ENCODE results near the gene FAM13C.

The FAM13C gene

DNA sequence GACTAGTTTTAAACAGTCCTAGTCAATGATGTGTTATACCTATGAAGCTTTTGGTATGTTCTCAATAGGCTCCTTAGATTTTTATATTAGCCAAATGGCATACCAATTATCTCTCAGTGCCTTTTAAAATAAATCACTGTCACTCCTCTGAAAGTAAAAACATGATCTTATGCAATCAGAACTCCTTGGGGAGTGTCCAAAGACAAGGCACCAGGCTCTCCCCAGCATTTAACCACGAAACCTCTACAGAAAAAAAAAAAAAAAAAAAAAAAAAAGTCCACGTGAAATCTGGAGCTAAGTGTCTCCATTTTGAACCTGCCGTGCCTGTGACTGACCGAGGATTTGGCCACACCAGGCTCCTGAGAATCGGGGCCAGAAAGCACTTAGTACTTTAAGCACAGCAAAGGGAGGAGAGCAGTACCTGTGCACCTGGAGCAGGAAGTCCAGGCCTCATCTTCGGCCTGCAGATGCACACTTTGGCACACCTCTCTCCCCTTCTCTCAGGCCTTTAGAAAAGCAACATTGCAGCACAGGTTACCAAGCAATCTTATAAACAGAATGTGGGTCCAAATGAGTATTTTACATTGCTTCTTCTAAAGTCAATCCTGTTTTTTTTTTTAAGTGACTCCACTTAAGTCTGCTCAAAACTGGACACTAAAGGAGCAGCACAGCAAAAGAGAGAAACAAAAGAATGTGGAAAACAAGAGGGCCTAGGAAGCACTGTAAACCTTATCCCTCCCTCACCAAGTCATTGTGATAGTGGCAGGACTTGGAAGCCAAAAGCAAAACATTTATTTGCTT, 1.5 kb downstream of the FAM13C start:
- no peak for DNase-seq

GRCh38 chr10:59358576-59358975, 3.8 kb downstream of the FAM13C start:
- no peak for DNase-seq

- DNase-seq: no peak
These were observed 7.9 kb downstream of the FAM13C start for GRCh38 chr10:59354434-59354833.

GRCh38 chr10:59350558-59350957, 11.8 kb downstream of the FAM13C start:
- DNase-seq: no peak

DNA sequence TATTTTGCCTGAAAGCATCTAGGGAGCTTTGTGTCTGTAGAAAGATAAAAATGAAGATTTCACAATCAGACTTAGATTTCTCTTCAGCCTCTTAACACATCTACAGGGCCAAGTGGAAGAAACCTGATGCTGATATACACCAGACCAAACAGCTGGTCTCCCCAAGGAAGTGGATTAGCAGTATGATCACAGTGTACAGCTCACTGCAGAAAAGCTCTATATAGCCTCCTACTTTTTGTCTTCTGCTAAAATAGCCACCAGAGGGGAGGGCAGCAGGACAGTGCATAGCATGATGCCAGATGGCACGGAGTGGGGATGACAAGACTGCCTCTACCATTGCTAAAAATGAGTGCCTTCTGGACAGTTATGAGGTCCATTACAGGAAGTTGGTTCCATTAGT, 16.0 kb downstream of the FAM13C start:
- DNase-seq: no peak

- no peak for DNase-seq
These were observed 19.6 kb downstream of the FAM13C start for GRCh38 chr10:59342723-59343122.

- no peak for DNase-seq
These were observed 20.3 kb downstream of the FAM13C start for GRCh38 chr10:59342000-59342399.

DNA sequence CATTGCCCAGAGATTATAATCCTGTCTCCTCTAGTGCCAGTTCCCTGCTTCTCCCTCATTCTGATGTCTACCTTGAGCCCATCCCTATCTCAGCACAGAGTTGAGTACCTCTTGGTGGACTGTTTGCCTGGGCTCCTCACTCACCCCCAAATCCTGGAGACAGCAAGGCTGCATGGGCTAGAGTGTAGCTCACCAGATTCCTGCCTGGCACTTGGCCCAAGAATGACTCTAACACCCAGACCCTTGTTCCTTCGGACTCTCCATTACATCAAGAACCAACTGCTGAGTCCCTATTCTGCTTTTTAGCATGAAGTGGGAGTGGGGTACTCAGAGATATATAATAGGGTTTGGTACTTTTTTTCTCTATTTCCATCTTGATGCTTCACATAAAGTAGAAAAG, 22.1 kb downstream of the FAM13C start:
- no peak for DNase-seq

DNA sequence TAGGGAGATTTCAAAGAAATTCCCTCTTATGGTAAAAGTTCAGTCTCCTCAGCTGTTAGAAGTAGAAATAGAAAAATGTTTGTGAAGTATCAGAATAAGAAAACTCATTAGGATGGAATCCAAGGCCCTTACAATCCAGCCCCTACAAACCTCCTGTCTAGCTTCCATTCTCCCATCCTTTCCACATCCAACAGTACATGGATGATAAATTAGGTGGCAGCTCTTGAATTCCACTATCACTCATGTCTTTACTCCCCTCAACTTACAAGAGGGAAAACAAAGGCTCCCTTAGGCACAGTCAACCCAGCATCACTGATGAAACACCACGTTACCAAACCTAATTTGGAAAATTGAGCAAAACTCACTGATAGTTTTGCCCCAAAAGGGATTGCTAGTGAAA, 23.0 kb downstream of the FAM13C start:
- DNase-seq: no peak

DNA sequence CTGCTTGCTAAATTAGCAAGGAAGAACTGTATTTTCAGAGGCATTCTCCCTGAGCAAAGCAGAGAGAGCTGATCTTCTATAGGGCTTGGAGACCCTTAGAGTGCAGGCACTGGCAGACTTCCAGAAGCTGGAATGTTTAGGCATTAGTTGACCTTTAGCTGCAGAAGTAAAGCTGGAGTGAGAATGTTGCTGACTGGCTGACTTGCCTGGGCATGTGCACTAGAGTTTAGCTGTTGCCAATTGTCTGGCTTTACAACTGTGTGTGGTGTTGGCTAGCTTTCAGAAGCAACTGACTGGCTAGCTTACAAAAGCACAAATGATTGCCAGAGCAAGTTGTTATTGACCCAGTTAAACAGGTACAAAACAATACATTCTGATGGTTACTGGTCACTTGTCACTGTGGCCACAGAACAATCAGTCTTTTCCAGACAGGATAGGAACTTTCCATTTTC, 25.1 kb downstream of the FAM13C start:
- DNase-seq: no peak

DNA sequence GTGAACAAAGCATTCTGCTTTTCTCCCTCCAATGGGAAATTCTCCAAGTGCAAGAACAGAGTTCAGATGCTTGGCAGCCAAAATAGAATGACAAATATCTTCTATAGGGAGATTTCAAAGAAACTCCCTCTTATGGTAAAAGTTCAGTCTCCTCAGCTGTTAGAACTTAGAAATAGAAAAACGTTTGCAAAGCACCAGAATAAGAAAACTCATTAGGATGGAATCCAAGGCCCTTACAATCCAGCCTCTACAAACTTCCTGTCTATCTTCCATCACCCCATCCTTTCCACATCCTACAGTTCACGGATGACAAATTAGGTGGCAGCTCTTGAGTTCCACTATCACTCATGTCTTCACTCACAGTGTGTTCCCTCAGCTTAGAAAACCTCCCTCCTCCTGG, 25.7 kb downstream of the FAM13C start:
- no peak for DNase-seq

DNA sequence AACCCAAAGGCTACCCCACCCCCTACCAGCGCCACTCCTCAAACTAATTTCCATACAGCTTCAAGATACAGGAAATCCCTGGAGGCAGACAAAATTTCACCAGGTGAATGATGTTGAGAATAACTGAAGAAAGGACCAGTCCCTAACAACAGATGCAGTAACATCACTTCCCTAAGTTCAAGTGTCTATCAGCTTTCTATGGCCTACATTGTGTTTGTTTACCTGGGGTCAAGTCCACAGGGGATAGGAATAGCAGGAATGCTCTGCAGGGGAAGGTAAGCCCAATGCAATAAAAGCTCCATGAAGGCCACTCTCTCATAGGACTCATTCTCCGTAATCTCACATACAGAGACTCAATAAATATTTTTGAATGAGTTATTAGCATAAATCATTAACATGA, 26.9 kb downstream of the FAM13C start:
- DNase-seq: no peak

DNA sequence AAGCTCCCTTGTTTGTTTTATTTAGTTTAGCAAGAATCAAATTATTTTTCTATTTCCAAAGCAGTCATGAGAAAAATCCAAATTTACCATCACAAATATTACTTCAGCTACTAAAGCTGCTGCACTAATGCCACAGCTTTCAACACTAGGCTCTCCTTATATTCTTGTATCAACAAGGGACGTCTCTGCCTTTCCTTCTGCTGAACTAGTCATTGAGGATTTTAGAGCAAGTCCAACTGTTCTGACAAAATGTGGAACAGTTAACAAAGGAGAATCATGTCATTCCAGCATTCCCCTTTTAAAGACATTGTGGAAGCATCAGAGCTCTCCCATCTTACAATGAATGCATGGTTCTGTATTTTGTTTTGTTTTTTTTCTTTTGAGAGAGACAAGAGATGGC, 28.6 kb downstream of the FAM13C start:
- no peak for DNase-seq

DNA sequence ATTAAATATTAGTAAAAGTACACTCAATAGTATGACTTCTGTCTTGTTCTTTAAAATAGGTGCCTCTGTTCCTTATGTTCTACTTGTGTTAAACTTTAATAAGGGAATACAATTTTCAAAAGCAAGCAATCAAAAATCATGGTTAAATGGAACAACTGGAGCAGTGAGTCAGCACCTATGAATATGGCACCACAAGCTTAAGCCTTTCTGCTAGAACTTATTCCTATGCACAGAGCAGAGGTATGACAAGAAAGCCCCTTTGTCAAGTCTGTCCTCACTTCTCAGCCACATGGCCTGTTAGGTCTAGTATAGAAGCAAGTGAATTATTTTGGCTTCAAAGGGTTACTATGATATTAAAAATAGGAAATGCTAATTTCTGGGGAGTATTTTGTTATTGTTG, 29.8 kb downstream of the FAM13C start:
- no peak for DNase-seq

DNA sequence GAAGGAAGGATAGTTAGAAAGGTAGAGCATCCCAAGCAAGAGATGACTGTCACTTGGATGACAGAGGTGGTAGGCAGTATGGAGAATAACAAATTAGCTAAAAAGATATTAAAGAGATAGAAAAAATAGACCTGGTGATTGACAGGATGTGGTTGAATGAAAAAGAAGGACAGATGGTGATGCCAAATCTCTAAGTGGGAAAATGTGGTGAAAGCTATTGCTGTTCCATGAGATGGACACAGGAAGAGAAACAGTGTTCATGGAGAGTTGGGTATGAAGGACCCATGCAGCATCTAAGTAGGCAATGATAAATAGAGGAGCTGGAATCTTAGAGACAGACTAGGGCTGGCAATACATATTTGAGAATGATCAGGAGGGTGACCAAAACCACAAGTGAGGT, 30.7 kb downstream of the FAM13C start:
- no peak for DNase-seq

DNA sequence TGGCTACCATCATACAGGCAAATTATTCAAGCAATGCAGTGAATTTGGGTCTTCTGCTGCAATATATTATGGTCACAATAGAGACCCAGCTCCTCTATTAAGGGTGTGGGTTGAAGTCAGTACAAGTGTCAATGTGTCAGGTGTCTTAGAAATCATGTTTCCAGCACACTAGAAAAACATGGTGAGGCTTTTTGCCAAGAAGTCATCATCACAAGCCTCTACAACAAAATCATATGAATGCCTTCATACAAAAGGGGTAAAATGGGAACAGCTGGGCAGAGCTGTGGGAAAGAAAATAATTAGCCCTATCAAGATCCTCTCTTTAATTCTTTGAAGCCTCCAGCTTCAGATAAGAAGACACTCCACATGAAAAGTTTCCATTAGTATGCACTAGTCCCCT, 37.2 kb downstream of the FAM13C start:
- DNase-seq: no peak

- DNase-seq: no peak
These were observed 37.8 kb downstream of the FAM13C start for GRCh38 chr10:59324597-59324996.

DNA sequence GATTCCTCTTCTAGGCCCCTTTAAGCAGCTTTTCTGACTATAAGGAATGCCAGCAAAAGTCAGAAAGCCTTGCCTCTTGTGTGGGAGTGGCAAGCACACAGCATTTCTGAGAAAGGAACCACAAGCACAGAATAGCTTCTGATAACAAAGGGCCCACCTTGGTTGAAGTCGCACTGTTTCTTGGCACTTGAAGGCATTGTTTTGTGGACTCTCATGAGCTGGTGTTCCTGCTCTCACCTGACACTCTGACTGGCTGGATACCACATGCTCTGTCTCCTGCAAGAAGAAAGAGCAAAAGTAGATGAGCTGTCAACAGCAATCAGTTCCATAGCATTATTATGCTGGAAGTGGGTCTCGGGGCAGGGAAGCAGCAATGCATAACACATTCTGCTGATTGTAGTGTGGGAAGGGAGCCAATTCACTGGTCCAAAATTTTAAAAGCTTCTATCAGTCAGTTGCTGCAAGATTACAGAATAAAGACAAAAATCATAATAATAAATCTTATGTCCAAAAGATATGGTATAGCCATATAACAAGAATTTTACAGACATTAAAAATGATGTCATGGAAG, 38.4 kb downstream of the FAM13C start:
- DNase-seq: no peak

DNA sequence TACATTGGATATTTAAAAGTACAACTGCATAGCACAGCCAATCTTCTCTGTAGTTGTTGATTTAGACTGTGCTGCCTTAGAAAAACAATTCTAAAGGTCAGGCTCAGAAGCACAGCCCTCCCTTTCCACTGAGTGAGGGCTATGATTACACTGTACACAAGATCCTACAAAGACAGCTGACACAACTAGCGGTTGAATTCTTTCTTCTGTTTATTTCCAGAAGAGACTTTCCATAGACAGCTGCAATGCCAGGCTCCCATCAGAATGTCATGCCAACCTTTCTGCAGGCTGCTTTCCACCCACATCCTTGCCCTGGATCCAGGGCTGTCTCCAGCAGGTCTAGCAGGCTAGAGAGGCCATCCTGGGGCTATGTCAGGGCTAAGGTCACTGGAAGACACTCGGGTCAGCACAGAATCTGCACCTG, 39.3 kb downstream of the FAM13C start:
- no peak for DNase-seq

DNA sequence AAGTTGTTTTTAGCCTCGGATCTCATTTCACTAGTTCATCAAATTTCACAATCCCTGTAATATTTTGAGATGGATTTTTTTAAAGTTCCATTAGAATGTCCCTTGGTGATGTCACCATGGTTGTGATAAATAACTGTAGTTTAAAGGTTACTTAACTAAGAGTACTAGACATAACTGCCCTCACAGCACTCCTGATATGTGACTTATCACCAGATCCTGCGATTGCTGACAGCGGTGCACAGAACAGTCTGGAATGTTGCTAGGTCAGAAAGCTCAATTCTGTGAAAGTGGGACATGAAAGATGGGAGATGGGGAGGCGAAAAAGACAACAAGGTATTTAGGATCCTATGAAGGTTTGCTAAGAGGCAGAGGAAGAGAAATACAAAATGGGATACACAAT, 40.2 kb downstream of the FAM13C start:
- no peak for DNase-seq

GRCh38 chr10:59320355-59320754, 42.0 kb downstream of the FAM13C start:
- DNase-seq: no peak

DNA sequence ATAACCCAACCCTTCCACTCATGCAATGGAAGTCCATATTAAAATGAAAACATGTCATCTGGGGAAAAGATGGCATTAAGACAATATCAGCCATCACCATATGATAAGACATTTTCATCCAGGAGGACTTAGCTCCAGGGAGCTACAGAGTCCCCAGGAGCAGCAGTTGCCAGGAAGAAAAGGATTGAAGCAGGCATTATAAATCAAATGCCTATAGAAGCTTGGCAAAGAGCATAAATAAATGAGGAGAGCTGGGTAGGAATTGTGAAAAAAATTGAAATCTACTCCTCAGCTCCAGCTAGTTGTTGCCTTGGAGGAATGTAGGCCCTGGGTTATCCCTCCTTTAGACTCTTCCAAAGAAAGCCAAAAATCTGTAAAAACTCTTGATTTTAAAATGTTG, 42.5 kb downstream of the FAM13C start:
- DNase-seq: no peak

GRCh38 chr10:59317066-59317465, 45.3 kb downstream of the FAM13C start:
- no peak for DNase-seq

GRCh38 chr10:59315465-59315864, 46.9 kb downstream of the FAM13C start:
- no peak for DNase-seq

DNA sequence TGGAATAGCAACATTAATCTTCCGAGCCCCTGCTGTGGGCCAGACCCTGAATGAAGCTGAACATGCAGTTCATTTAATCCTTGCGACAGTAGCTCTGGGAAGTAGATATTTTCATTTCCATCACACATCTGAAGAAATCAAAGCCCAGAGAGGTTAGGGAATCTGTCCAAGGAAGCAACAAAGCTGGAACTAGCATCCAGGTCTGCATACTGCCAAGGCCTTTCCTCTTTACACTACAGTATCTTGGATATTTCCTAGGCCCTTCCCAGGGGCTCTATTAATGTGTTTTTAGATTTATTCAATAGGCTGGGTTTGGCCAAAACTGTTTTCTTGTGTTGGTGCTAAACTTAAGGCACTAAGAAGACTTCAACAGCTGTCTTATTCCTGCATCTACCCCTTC, 48.1 kb downstream of the FAM13C start:
- DNase-seq: no peak
